Measurements from ENCODE around the gene GDPD5.

The GDPD5 gene

GRCh38 chr11:75532200-75533048, 6.7 kb upstream of the GDPD5 start:
- Histone ChIP-seq H3K27me3 (ENCODE audit: control insufficient read depth, insufficient read depth, low read length) (no peaks in the 10 kb centered on the region), H3K4me1 (ENCODE audit: control insufficient read depth, insufficient read depth, low read length) (peaks cover 14% of the 10 kb centered on the region; the same call in 1 of the 2 replicates), H3K4me3 (ENCODE audit: low read depth, low read length) (peak overlapping the region; percentile 9; the same call in 1 of the 2 replicates), H3K9me3 (ENCODE audit: control insufficient read depth, insufficient read depth, low read depth, low read length) (no peaks in the 10 kb centered on the region), H3K9ac (ENCODE audit: low read length) (no peak overlapping the region), H3K27ac (ENCODE audit: low read depth, low read length) (no peak overlapping the region), H3K36me3 (ENCODE audit: control insufficient read depth, insufficient read depth, low read length) (no peaks in the 10 kb centered on the region)

GRCh38 chr11:75531325-75531724, 5.6 kb upstream of the GDPD5 start:
- Histone ChIP-seq H3K9ac (ENCODE audit: low read length) (no peak overlapping the region), H3K4me1 (ENCODE audit: control insufficient read depth, insufficient read depth, low read length) (peaks cover 10% of the 10 kb centered on the region; the same call in 1 of the 2 replicates), H3K27ac (ENCODE audit: low read depth, low read length) (no peak overlapping the region), H3K36me3 (ENCODE audit: control insufficient read depth, insufficient read depth, low read length) (no peaks in the 10 kb centered on the region), H3K4me3 (ENCODE audit: low read depth, low read length) (no peak overlapping the region), H3K9me3 (ENCODE audit: control insufficient read depth, insufficient read depth, low read depth, low read length) (no peaks in the 10 kb centered on the region), H3K27me3 (ENCODE audit: control insufficient read depth, insufficient read depth, low read length) (no peaks in the 10 kb centered on the region)

GRCh38 chr11:75530577-75530976, 4.8 kb upstream of the GDPD5 start:
- H3K9me3 ChIP-seq (ENCODE audit: control insufficient read depth, insufficient read depth, low read depth, low read length) = no peaks in the 10 kb centered on the region
- H3K27ac ChIP-seq (ENCODE audit: low read depth, low read length) = no peak overlapping the region
- peaks cover 10% of the 10 kb centered on the region; the same call in 1 of the 2 replicates for H3K4me1 ChIP-seq (ENCODE audit: control insufficient read depth, insufficient read depth, low read length)
- no peaks in the 10 kb centered on the region for H3K36me3 ChIP-seq (ENCODE audit: control insufficient read depth, insufficient read depth, low read length)
- no peak overlapping the region for H3K9ac ChIP-seq (ENCODE audit: low read length)
- H3K4me3 ChIP-seq (ENCODE audit: low read depth, low read length) = no peak overlapping the region
- H3K27me3 ChIP-seq (ENCODE audit: control insufficient read depth, insufficient read depth, low read length) = peaks cover under 1% of the 10 kb centered on the region; the same call in 1 of the 2 replicates

GRCh38 chr11:75527938-75528735, 2.4 kb upstream of the GDPD5 start:
- Histone ChIP-seq H3K4me1 (ENCODE audit: control insufficient read depth, insufficient read depth, low read length) (peaks cover 16% of the 10 kb centered on the region; the same call in 1 of the 2 replicates), H3K27me3 (ENCODE audit: control insufficient read depth, insufficient read depth, low read length) (peaks cover 25% of the 10 kb centered on the region), H3K4me3 (ENCODE audit: low read depth, low read length) (no peak overlapping the region), H3K9ac (ENCODE audit: low read length) (no peak overlapping the region), H3K9me3 (ENCODE audit: control insufficient read depth, insufficient read depth, low read depth, low read length) (no peaks in the 10 kb centered on the region), H3K36me3 (ENCODE audit: control insufficient read depth, insufficient read depth, low read length) (no peaks in the 10 kb centered on the region), H3K27ac (ENCODE audit: low read depth, low read length) (no peak overlapping the region)

GRCh38 chr11:75527130-75527529, 1.4 kb upstream of the GDPD5 start:
- H3K36me3 ChIP-seq (ENCODE audit: control insufficient read depth, insufficient read depth, low read length) = no peaks in the 10 kb centered on the region
- no peaks in the 10 kb centered on the region for H3K9me3 ChIP-seq (ENCODE audit: control insufficient read depth, insufficient read depth, low read depth, low read length)
- H3K9ac ChIP-seq (ENCODE audit: low read length) = no peak overlapping the region
- H3K27me3 ChIP-seq (ENCODE audit: control insufficient read depth, insufficient read depth, low read length) = peaks cover 27% of the 10 kb centered on the region
- no peak overlapping the region for H3K4me3 ChIP-seq (ENCODE audit: low read depth, low read length)
- H3K27ac ChIP-seq (ENCODE audit: low read depth, low read length) = no peak overlapping the region
- peaks cover 19% of the 10 kb centered on the region; the same call in 1 of the 2 replicates for H3K4me1 ChIP-seq (ENCODE audit: control insufficient read depth, insufficient read depth, low read length)

GRCh38 chr11:75526192-75526541, 426 bp upstream of the GDPD5 start:
- Histone ChIP-seq H3K4me1 (ENCODE audit: control insufficient read depth, insufficient read depth, low read length) (peaks cover 10% of the 10 kb centered on the region; the same call in 1 of the 2 replicates), H3K9me3 (ENCODE audit: control insufficient read depth, insufficient read depth, low read depth, low read length) (no peaks in the 10 kb centered on the region), H3K36me3 (ENCODE audit: control insufficient read depth, insufficient read depth, low read length) (no peaks in the 10 kb centered on the region), H3K27me3 (ENCODE audit: control insufficient read depth, insufficient read depth, low read length) (peaks cover 27% of the 10 kb centered on the region), H3K4me3 (ENCODE audit: low read depth, low read length) (peak overlapping the region; percentile 79), H3K9ac (ENCODE audit: low read length) (peak overlapping the region; percentile 77), H3K27ac (ENCODE audit: low read depth, low read length) (no peak overlapping the region)

- Histone ChIP-seq H3K4me1 (ENCODE audit: control insufficient read depth, insufficient read depth, low read length) (peaks cover 10% of the 10 kb centered on the region; the same call in 1 of the 2 replicates), H3K27ac (ENCODE audit: low read depth, low read length) (no peak overlapping the region), H3K4me3 (ENCODE audit: low read depth, low read length) (peak overlapping the region; percentile 79), H3K9me3 (ENCODE audit: control insufficient read depth, insufficient read depth, low read depth, low read length) (no peaks in the 10 kb centered on the region), H3K27me3 (ENCODE audit: control insufficient read depth, insufficient read depth, low read length) (peaks cover 27% of the 10 kb centered on the region), H3K36me3 (ENCODE audit: control insufficient read depth, insufficient read depth, low read length) (no peaks in the 10 kb centered on the region), H3K9ac (ENCODE audit: low read length) (peak overlapping the region; percentile 66)
Observed at GRCh38 chr11:75524665-75525432, 892 bp downstream of the GDPD5 start.

GRCh38 chr11:75523811-75524664, 1.7 kb downstream of the GDPD5 start:
- Histone ChIP-seq H3K9ac (ENCODE audit: low read length) (no peak overlapping the region), H3K36me3 (ENCODE audit: control insufficient read depth, insufficient read depth, low read length) (no peaks in the 10 kb centered on the region), H3K27me3 (ENCODE audit: control insufficient read depth, insufficient read depth, low read length) (peaks cover 27% of the 10 kb centered on the region), H3K27ac (ENCODE audit: low read depth, low read length) (no peak overlapping the region), H3K9me3 (ENCODE audit: control insufficient read depth, insufficient read depth, low read depth, low read length) (no peaks in the 10 kb centered on the region), H3K4me3 (ENCODE audit: low read depth, low read length) (peak overlapping the region; percentile 79), H3K4me1 (ENCODE audit: control insufficient read depth, insufficient read depth, low read length) (peaks cover 10% of the 10 kb centered on the region; the same call in 1 of the 2 replicates)

- Histone ChIP-seq H3K36me3 (ENCODE audit: control insufficient read depth, insufficient read depth, low read length) (no peaks in the 10 kb centered on the region), H3K9ac (ENCODE audit: low read length) (no peak overlapping the region), H3K9me3 (ENCODE audit: control insufficient read depth, insufficient read depth, low read depth, low read length) (no peaks in the 10 kb centered on the region), H3K27me3 (ENCODE audit: control insufficient read depth, insufficient read depth, low read length) (peaks cover 27% of the 10 kb centered on the region), H3K27ac (ENCODE audit: low read depth, low read length) (no peak overlapping the region), H3K4me3 (ENCODE audit: low read depth, low read length) (no peak overlapping the region), H3K4me1 (ENCODE audit: control insufficient read depth, insufficient read depth, low read length) (peaks cover 10% of the 10 kb centered on the region; the same call in 1 of the 2 replicates)
Observed at GRCh38 chr11:75523189-75523588, 2.6 kb downstream of the GDPD5 start.

Measured in HUES6 (cell line).